ENCODE data around the gene DNAAF2.

Gene DNAAF2

DNA sequence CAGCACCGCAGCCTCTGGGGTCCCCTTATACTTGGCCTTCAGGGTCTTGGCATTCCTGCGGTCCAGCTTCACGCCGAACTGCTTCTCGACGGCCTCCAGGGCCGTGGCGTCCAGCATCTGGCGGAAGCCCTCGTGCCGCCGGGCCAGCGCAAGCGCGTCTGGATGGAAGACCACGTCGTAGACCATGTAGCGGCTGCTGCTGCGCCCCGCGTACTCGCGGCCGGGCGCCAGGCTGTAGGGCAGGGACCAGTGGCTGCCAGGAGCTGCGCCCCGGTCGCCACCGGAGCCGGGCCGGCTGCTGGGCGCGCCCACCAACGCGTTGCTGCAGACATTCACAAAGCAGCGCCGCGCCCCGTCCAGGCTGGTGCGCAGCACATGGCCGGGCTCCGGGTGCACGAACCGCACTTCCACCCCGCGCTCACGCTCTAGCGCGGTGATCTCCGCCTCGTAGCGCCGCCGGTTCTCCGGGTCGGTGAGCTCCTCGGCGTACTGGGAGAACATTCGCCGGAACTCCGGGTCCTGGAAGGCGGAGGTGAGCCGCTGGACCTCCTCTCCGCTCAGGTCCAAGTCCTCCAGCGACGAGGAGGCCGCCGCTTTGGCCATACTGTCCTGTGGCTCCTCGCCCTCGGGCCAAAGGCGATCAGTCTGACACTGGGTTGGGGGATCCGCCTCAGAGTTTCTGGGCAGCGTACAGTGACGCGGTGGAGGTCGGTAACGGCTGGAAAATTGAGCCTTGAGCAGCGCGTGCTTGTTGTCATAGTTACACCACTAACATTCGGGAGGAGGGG lies at the start of gene DNAAF2 (continued):
- TF ChIP-seq ZBTB20 (tag by site-specific recombination; IDR thresholded peaks at IDR 0.05) (peak; percentile 72; the same call in 1 of the 2 replicates), ZNF354C (tag by site-specific recombination; IDR thresholded peaks at IDR 0.05; ENCODE audit: borderline replicate concordance, low read depth) (no peak), ZNF341 (tag by site-specific recombination; IDR thresholded peaks at IDR 0.05; ENCODE audit: low read depth) (peak; percentile 20; the same call in 1 of the 2 replicates), ZNF777 (tag by site-specific recombination; IDR thresholded peaks at IDR 0.05; ENCODE audit: borderline replicate concordance) (peak; percentile 15; the same call in 1 of the 2 replicates)
- TF ChIP-seq, protein P1, sequence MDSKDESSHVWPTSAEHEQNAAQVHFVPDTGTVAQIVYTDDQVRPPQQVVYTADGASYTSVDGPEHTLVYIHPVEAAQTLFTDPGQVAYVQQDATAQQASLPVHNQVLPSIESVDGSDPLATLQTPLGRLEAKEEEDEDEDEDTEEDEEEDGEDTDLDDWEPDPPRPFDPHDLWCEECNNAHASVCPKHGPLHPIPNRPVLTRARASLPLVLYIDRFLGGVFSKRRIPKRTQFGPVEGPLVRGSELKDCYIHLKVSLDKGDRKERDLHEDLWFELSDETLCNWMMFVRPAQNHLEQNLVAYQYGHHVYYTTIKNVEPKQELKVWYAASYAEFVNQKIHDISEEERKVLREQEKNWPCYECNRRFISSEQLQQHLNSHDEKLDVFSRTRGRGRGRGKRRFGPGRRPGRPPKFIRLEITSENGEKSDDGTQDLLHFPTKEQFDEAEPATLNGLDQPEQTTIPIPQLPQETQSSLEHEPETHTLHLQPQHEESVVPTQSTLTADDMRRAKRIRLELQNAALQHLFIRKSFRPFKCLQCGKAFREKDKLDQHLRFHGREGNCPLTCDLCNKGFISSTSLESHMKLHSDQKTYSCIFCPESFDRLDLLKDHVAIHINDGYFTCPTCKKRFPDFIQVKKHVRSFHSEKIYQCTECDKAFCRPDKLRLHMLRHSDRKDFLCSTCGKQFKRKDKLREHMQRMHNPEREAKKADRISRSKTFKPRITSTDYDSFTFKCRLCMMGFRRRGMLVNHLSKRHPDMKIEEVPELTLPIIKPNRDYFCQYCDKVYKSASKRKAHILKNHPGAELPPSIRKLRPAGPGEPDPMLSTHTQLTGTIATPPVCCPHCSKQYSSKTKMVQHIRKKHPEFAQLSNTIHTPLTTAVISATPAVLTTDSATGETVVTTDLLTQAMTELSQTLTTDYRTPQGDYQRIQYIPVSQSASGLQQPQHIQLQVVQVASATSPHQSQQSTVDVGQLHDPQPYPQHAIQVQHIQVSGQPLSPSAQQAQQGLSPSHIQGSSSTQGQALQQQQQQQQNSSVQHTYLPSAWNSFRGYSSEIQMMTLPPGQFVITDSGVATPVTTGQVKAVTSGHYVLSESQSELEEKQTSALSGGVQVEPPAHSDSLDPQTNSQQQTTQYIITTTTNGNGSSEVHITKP (tag by site-specific recombination; IDR thresholded peaks at IDR 0.05), result 0 out of 2 replicates have a peak, but pooled peaks have one; percentile 27
- TF ChIP-seq, protein P2, sequence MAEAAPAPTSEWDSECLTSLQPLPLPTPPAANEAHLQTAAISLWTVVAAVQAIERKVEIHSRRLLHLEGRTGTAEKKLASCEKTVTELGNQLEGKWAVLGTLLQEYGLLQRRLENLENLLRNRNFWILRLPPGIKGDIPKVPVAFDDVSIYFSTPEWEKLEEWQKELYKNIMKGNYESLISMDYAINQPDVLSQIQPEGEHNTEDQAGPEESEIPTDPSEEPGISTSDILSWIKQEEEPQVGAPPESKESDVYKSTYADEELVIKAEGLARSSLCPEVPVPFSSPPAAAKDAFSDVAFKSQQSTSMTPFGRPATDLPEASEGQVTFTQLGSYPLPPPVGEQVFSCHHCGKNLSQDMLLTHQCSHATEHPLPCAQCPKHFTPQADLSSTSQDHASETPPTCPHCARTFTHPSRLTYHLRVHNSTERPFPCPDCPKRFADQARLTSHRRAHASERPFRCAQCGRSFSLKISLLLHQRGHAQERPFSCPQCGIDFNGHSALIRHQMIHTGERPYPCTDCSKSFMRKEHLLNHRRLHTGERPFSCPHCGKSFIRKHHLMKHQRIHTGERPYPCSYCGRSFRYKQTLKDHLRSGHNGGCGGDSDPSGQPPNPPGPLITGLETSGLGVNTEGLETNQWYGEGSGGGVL (tag by site-specific recombination; IDR thresholded peaks at IDR 0.05), result 0 out of 2 replicates have a peak, but pooled peaks have one; percentile 1

DNA sequence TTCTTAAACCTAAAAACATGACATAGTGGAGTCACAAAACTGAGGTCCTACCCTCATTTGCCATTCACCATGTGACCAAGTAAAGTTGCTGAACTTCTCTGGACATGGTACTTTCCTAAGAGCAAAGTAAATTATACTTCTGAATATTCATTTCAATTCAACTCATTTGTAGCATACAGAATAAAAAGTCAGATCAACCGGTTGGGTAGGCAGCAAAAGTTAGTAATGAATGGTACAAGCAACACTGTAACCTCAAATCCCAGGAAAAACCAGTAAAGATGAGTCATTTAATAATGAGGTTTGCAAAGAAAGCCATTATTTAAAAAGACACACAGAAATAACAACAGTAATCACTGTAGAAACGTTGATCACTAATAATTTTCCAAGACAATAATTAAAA lies 44.2 kb upstream of the DNAAF2 start:
- H3K4me1 ChIP-seq (ENCODE audit: control insufficient read depth, insufficient read depth, low read length), result no peaks in the 10 kb centered on the region
- CTCF ChIA-PET, result no interaction called here
- H3K9me3 ChIP-seq (ENCODE audit: control insufficient read depth, insufficient read depth, low read depth, low read length), result no peaks in the 10 kb centered on the region
- no peak overlapping the region for H3K4me3 ChIP-seq (ENCODE audit: low read depth, low read length)
- TF ChIP-seq, protein P3, sequence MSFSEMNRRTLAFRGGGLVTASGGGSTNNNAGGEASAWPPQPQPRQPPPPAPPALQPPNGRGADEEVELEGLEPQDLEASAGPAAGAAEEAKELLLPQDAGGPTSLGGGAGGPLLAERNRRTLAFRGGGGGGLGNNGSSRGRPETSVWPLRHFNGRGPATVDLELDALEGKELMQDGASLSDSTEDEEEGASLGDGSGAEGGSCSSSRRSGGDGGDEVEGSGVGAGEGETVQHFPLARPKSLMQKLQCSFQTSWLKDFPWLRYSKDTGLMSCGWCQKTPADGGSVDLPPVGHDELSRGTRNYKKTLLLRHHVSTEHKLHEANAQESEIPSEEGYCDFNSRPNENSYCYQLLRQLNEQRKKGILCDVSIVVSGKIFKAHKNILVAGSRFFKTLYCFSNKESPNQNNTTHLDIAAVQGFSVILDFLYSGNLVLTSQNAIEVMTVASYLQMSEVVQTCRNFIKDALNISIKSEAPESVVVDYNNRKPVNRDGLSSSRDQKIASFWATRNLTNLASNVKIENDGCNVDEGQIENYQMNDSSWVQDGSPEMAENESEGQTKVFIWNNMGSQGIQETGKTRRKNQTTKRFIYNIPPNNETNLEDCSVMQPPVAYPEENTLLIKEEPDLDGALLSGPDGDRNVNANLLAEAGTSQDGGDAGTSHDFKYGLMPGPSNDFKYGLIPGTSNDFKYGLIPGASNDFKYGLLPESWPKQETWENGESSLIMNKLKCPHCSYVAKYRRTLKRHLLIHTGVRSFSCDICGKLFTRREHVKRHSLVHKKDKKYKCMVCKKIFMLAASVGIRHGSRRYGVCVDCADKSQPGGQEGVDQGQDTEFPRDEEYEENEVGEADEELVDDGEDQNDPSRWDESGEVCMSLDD (tag by site-specific recombination; IDR thresholded peaks at IDR 0.05), result no peak
- TF ChIP-seq ZFP41 (tag by site-specific recombination; IDR thresholded peaks at IDR 0.05; ENCODE audit: borderline replicate concordance) (no peak), SP7 (tag by site-specific recombination; IDR thresholded peaks at IDR 0.05) (0 out of 2 replicates have a peak, but pooled peaks have one; percentile 37), ZNF350 (tag by site-specific recombination; IDR thresholded peaks at IDR 0.05) (no peak), SALL2 (tag by site-specific recombination; IDR thresholded peaks at IDR 0.05; ENCODE audit: borderline replicate concordance) (no peak)
- TF ChIP-seq, protein P4, sequence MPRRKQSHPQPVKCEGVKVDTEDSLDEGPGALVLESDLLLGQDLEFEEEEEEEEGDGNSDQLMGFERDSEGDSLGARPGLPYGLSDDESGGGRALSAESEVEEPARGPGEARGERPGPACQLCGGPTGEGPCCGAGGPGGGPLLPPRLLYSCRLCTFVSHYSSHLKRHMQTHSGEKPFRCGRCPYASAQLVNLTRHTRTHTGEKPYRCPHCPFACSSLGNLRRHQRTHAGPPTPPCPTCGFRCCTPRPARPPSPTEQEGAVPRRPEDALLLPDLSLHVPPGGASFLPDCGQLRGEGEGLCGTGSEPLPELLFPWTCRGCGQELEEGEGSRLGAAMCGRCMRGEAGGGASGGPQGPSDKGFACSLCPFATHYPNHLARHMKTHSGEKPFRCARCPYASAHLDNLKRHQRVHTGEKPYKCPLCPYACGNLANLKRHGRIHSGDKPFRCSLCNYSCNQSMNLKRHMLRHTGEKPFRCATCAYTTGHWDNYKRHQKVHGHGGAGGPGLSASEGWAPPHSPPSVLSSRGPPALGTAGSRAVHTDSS (tag by site-specific recombination; IDR thresholded peaks at IDR 0.05), result no peak
- no peak overlapping the region for H3K27ac ChIP-seq (ENCODE audit: extremely low read depth, low read depth, low read length)
- H3K36me3 ChIP-seq (ENCODE audit: control insufficient read depth in 2 of 2, insufficient read depth in 1 of 2, low read length in 2 of 2), result peaks cover 65 to 78% of the 10 kb centered on the region in 2 experiments
- POLR2A ChIA-PET, result no interaction called here
